SJSA1 (cell line): ENCODE measurements around the gene ATG7. TPM values are rescaled to one million over a fixed set of nuclear protein-coding genes. Genes with fewer than 3 reads are reported as not detected.

Experiments
- DNase-seq, 2 experiments: peaks; one replicate each; pipeline ENCODE4 v3.0.0-alpha.2; 2015 to 2020; ENCODE audit warnings: low spot score in 2 of 2, low read depth in 1 of 2
- H3K27ac ChIP-seq: fragments of 250-450 bp; sonication (Bioruptor Pico); 2 replicates; pipeline ENCODE4 v1.5.1; 2020; ENCODE audit warnings: mild to moderate bottlenecking, moderate library complexity
- H3K27me3 ChIP-seq: fragments of 250-450 bp; sonication (Bioruptor Pico); replicated peaks from 2 replicates; pipeline ENCODE4 v1.5.1; 2020; ENCODE audit warnings: mild to moderate bottlenecking, moderate library complexity
- H3K36me3 ChIP-seq: fragments of 250-450 bp; sonication (Bioruptor Pico); 2 replicates; pipeline ENCODE4 v1.5.1; 2020; ENCODE audit warnings: mild to moderate bottlenecking
- H3K4me1 ChIP-seq: fragments of 250-450 bp; sonication (Bioruptor Pico); replicated peaks from 2 replicates; pipeline ENCODE4 v1.6.1; 2021; ENCODE audit warnings: mild to moderate bottlenecking
- H3K4me3 ChIP-seq: fragments of 250-450 bp; sonication (Bioruptor Pico); 2 replicates; pipeline ENCODE4 v1.5.1; 2020; ENCODE audit warnings: mild to moderate bottlenecking
- H3K9me3 ChIP-seq: fragments of 250-450 bp; sonication (Bioruptor Pico); replicated peaks from 2 replicates; pipeline ENCODE4 v1.5.1; 2020; ENCODE audit warnings: mild to moderate bottlenecking
- total RNA-seq: library from RNA; depleted of rRNA; stranded (reverse); fragments of >200 nt; shearing (Covaris generic); gene quantifications from 2 replicates; pipeline ENCODE4 v1.2.3, GENCODE V29; 2014

ATG7 gene
- total RNA-seq, 1 experiment from 2014 or later, result 45.2 TPM

DNA sequence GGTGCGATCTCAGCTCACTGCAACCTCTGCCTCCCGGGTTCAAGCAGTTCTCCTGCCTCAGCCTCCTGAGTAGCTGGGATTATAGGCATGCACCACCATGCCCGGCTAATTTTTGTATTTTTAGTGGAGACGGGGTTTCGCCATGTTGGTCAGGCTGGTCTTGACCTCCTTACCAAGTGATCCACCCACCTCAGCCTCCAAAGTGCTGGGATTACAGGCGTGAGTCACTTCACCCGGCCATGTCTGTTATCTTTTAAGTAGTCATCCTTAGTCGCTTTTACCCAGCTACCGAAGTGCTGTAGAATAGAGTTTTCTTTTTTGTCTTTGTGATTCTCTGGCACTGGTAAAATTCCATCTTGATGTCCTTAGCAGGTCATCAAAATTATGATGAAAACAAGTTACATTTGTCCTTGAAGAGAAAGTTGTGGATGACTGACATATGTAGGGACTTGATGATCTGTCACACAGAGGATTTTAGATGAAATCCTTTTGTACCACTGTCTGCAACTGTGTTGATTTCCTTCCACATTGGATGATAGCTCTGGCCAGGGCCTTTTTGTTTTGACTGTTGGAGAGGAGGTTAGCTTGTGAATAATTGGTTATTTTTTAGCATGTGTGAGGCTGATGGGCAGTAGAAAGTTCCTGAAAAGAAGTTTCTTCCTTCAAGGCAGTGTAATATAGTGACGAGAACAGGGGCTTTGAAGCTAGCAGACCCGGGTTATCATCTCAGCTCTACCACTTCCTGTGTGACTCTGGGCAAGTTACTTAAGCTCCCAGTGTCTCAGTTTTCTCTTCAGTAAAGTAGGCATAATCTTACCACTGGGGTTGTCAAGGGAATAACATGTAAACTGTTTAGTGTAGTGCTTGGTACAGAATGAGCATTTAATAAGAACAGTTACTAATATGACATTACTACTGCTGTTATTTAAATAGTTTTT lies 18.8 kb downstream of the ATG7 start:
- Histone ChIP-seq H3K4me1 (peaks cover 58% of the 10 kb centered on the region), H3K36me3 (peaks cover 22% of the 10 kb centered on the region)
- DNase-seq, result peak; percentile 48 to 58

DNA sequence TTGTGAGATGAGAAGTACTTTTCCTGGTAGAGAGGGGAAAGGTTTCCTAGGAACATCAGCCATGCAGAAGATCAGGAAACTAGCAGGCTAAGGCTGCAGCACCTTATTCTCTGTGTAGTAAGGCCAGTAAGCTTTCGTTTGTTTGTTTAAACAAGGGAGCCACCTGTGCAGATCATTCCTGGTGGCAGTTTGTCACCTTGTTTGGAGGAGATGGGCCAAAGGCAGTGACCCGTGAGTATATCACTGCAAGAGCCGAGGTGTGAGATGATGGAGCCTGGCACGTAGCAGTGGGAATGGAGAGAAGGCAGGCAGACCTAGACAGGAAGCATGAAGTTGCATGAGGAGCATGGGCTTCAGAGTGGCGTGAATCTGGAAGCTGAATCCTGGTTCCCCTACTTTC lies 19.6 kb downstream of the ATG7 start:
- Histone ChIP-seq H3K4me3 (no peak overlapping the region), H3K4me1 (peaks cover 62% of the 10 kb centered on the region), H3K9me3 (no peaks in the 10 kb centered on the region), H3K36me3 (peaks cover 22% of the 10 kb centered on the region), H3K27me3 (no peaks in the 10 kb centered on the region), H3K27ac (peak overlapping the region; percentile 97)
- peak in 1 of 2 experiments; percentile 24 for DNase-seq

More for the DNA sequence above, 18.8 kb downstream of the ATG7 start:
- no peaks in the 10 kb centered on the region for H3K9me3 ChIP-seq
- H3K27me3 ChIP-seq, result no peaks in the 10 kb centered on the region
- H3K27ac ChIP-seq, result peak overlapping the region; percentile 97
- no peak overlapping the region for H3K4me3 ChIP-seq

DNA sequence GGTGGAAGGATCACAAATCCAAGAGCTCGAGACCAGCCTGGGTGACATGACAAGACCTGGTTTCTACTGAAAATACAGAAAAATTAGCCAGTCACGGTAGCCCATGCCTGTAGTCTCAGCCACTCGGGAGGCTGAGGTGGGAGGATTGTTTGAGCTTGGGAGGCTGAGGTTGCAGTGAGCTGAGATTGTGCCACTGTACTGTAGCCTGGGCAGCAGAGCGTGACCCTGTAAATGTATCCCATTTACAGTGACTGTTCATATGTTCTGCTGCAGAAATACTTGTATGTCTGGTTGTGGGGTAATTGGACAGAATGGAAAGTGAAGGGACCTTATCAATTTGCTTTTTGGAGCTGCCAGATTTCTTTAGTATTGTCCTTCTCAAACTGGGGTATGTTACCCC lies 24.9 kb downstream of the ATG7 start:
- no peak for DNase-seq
- H3K36me3 ChIP-seq, result peaks cover 34% of the 10 kb centered on the region
- no peak overlapping the region for H3K4me3 ChIP-seq
- H3K27ac ChIP-seq, result peak overlapping the region; percentile 28
- no peaks in the 10 kb centered on the region for H3K27me3 ChIP-seq
- H3K9me3 ChIP-seq, result no peaks in the 10 kb centered on the region
- H3K4me1 ChIP-seq, result peaks cover 43% of the 10 kb centered on the region

DNA sequence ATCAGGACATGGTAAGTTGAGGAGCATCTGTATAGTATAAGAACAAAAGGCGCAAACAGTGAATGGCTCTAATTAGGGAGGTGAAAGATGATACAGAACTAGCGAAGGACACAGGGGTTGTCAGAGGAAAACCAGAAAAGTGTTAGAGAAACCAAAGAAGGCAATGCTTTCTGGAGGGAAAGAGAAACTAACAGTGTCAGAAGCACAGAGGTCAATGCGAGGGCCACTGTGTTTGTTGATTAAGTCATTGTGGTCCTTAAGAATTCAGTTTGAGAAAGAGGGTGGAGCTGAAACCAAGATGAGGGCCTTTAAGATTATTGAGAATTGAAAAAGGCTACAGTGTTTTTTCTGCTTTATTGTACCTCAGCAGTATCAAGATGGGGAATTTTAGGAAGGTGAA lies 28.8 kb downstream of the ATG7 start:
- H3K4me3 ChIP-seq, result no peak overlapping the region
- peak in 1 of 2 experiments; percentile 47 for DNase-seq
- no peaks in the 10 kb centered on the region for H3K27me3 ChIP-seq
- peaks cover 50% of the 10 kb centered on the region for H3K4me1 ChIP-seq
- H3K36me3 ChIP-seq, result peaks cover 59% of the 10 kb centered on the region
- H3K27ac ChIP-seq, result peak overlapping the region; percentile 65
- no peaks in the 10 kb centered on the region for H3K9me3 ChIP-seq

DNA sequence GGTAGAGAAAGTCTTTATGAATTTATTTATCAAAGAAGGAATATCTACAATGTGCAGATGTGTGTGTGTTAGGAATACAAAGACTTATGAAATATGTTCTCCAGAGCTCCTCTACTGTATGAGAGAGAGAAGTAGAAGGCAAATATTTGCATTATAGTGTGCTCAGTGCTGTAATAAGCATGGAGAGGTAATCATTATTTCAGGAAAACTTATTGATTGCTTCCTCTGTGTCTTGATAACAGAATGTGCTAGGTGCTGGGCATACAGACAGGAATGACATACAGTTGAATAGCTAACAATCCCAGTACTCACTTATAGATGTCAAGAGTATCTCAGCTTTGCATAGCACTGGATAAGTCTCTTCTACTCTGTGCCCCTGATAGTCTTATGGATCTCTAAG lies 30.2 kb downstream of the ATG7 start:
- no peak overlapping the region for H3K27ac ChIP-seq

DNA sequence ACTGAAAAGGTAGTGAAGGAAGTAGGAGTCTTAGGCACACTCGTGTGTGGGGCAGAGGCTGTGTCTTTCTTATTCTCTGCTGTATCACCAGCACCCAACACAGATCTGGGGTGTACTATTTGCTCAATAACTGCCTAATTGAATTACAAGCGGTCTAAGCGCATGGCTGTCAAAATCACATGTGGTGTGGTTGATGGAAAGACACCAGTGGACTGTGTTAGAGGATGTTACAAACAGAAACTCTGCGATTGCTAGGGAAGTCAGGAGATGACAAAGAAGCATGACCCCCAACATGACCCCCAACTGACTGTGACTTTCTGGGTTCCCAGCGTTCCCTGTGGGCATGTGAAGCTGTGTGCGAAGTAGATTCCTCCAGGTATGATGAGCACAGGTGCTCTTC lies 32.0 kb downstream of the ATG7 start:
- no peaks in the 10 kb centered on the region for H3K27me3 ChIP-seq
- no peak for DNase-seq
- peaks cover 27% of the 10 kb centered on the region for H3K4me1 ChIP-seq
- H3K27ac ChIP-seq, result no peak overlapping the region
- H3K36me3 ChIP-seq, result peaks cover 77% of the 10 kb centered on the region
- no peaks in the 10 kb centered on the region for H3K9me3 ChIP-seq
- H3K4me3 ChIP-seq, result no peak overlapping the region

More for the DNA sequence above, 30.2 kb downstream of the ATG7 start:
- no peak for DNase-seq
- H3K4me3 ChIP-seq, result no peak overlapping the region
- peaks cover 38% of the 10 kb centered on the region for H3K4me1 ChIP-seq
- no peaks in the 10 kb centered on the region for H3K27me3 ChIP-seq
- H3K9me3 ChIP-seq, result no peaks in the 10 kb centered on the region
- H3K36me3 ChIP-seq, result peaks cover 74% of the 10 kb centered on the region

DNA sequence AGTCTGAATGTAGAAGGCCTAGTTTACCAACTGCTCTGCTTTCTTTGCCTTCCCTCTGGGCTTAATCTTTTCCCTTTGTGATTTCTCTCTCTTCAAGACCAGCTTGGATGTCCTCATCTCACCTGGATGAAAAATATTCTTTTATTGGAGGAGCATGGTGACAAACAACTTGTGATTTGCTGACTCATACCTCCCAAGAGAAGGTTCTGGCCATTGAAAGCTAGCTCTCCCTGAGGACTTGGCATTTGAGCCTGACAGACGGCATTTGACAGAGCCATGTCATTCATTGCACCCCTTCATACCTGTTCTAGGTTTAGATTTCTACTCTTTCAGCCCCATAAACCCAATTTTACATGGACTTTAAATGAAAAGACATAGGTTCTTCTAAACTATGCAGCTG lies 33.3 kb downstream of the ATG7 start:
- H3K4me1 ChIP-seq, result peaks cover 20% of the 10 kb centered on the region
- no peaks in the 10 kb centered on the region for H3K9me3 ChIP-seq
- no peak overlapping the region for H3K4me3 ChIP-seq
- DNase-seq, result no peak
- peaks cover 67% of the 10 kb centered on the region for H3K36me3 ChIP-seq
- H3K27ac ChIP-seq, result no peak overlapping the region; the same call in 1 of the 2 replicates
- H3K27me3 ChIP-seq, result no peaks in the 10 kb centered on the region

DNA sequence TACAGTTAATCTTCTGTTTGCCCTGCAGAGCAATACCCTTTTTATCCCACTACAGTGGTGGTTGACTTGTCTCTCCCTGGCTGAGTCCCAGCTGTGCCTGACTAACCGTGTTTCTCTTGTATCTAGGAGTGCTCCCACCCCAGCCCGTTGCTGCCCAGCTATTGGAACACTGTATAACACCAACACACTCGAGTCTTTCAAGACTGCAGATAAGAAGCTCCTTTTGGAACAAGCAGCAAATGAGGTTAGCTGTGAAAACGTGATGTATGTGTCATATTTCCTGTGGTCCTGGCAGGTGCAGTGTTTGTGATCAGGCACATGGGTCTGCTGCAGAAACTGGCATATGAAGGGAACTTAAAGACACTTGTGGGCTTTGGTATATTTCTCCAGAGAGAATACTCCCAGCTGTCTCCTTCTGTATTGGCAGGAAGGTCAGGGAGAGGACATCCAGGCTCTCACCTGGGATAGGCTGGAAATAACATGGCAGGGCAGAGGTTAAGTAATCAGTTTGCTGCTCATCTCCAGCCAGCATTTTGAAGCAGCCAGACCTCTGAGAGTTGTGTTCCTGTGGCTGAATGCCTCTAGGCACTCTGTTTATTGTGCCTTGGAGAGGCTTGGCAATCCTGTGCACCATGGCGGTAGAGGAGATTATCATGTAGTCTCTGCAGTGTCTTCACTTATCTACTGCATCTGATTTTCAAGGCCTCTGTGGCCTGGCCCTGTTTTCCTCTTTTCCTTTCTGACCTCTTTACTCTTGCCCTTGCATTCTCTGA lies 34.8 kb downstream of the ATG7 start:
- Histone ChIP-seq H3K27me3 (no peaks in the 10 kb centered on the region), H3K36me3 (peaks cover 68% of the 10 kb centered on the region), H3K4me1 (peaks cover 10% of the 10 kb centered on the region), H3K4me3 (no peak overlapping the region), H3K9me3 (no peaks in the 10 kb centered on the region), H3K27ac (no peak overlapping the region)
- no peak for DNase-seq

DNA sequence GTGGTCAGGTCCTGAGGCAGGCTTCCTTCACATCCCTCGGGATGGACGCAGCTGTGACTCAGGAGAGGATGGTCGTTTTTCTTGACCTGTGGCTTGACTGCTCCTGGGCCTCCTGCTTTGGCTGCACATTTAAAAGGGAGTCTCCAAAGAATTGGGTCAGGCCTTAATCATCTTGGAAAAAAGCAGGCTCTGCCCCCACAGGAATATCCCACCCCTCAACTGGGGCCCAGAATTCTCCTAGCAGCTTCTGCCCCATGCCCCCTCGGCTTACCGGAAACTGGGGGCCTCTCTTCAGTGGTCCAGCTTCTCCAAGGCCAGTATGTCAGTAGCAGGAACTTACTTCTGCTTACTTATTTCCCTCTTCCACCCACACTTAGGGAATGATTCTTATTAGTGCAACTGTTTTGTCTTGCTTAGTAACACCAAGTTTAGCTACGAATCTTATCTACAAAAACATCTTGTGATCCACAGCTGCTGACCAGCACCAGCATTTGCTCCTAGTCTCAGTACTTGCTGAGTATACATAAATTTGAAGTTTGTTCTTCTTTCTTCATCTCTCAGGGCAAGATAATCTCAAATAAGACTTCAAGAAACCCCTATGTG lies 35.7 kb downstream of the ATG7 start:
- Histone ChIP-seq H3K27ac (no peak overlapping the region), H3K4me3 (no peak overlapping the region), H3K36me3 (peaks cover 68% of the 10 kb centered on the region), H3K9me3 (no peaks in the 10 kb centered on the region), H3K27me3 (no peaks in the 10 kb centered on the region), H3K4me1 (peaks cover 10% of the 10 kb centered on the region)
- DNase-seq, result no peak

DNA sequence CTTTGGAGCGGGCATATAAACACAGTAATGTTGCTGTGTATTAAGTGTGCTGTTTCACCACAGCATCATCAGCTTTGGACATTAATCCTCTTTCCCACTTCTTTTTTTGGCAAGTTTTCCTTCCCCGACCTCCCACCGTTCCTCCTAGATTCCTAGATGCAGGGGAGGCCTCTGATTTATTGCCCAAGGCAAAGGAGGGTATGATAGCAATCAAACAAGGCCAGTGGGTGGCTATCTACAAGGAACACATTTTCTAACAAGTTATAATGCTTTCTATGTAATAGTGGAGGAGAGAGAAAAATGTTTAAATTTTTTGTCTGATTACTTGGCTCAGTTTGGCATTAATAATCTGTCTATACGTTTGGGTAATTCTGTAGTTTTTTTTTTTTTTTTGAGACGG lies 38.1 kb downstream of the ATG7 start:
- Histone ChIP-seq H3K4me3 (no peak overlapping the region), H3K27ac (no peak overlapping the region), H3K27me3 (no peaks in the 10 kb centered on the region), H3K4me1 (peaks cover 5% of the 10 kb centered on the region), H3K9me3 (no peaks in the 10 kb centered on the region), H3K36me3 (peaks cover 79% of the 10 kb centered on the region)
- no peak for DNase-seq

DNA sequence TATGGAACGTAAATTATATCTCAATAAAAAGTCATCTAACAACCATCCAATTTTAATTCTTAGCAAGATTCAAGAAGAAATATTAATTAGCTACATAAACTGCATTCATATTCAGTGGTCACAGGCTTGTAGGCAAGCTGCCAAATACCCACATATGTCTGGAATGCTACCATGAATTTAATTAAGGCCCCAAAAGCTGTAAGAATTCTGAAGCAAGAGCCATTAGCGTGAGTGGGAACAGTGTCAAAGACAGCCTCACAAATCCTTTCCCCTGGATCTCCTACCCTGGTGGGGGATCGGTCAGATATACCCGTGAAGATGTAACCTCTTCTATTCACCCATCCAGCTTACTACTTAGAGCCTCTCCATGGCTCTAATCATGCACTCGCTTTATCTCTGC lies 40.0 kb downstream of the ATG7 start:
- no peak overlapping the region for H3K27ac ChIP-seq
- H3K9me3 ChIP-seq, result no peaks in the 10 kb centered on the region
- no peak overlapping the region for H3K4me3 ChIP-seq
- no peaks in the 10 kb centered on the region for H3K27me3 ChIP-seq
- no peaks in the 10 kb centered on the region for H3K4me1 ChIP-seq
- no peak for DNase-seq
- peaks cover 74% of the 10 kb centered on the region for H3K36me3 ChIP-seq

DNA sequence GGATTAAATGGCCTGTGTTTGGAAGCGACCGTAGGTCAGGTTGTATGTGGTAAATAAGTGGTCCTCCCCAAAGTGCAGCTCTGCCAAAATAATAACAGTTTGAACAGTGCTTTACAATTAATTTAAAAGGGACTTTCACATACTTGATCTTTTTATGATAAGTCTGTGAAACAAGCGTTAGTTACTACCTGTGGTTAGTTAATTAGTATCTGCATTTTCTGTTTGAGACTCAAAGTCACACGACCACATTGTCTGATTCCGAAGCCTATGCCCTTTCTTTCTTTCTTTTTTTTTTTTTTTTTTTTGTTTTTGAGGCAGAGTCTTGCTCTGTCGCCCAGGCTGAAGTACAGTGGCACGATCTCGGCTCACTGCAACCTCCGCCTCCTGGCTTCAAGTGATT lies 45.1 kb downstream of the ATG7 start:
- H3K27me3 ChIP-seq, result no peaks in the 10 kb centered on the region
- H3K36me3 ChIP-seq, result peaks cover 80% of the 10 kb centered on the region
- H3K4me1 ChIP-seq, result no peaks in the 10 kb centered on the region
- no peaks in the 10 kb centered on the region for H3K9me3 ChIP-seq
- H3K27ac ChIP-seq, result no peak overlapping the region
- no peak for DNase-seq
- H3K4me3 ChIP-seq, result no peak overlapping the region

DNA sequence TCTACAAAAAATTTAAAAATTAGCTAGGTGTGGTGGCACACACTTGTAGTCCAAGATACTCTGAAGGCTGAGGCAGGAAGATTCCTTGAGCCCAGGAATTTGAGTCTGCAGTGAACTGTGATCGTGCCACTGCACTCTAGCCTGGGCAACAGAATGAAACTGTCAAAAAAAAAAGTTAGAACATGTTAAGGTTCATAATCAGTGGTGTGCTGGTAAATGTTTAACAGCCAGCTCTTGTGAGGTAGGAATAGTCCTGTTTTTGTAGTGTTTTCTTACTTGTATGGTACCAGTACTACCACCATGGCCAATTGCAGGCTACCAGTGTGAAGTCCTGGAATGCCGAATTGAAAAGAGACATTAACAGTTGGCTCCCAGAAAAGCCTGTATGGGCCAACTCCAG lies 50.7 kb downstream of the ATG7 start:
- Histone ChIP-seq H3K27ac (no peak overlapping the region), H3K4me1 (no peaks in the 10 kb centered on the region), H3K36me3 (peaks cover 60% of the 10 kb centered on the region), H3K9me3 (no peaks in the 10 kb centered on the region), H3K27me3 (no peaks in the 10 kb centered on the region), H3K4me3 (no peak overlapping the region)
- no peak for DNase-seq

DNA sequence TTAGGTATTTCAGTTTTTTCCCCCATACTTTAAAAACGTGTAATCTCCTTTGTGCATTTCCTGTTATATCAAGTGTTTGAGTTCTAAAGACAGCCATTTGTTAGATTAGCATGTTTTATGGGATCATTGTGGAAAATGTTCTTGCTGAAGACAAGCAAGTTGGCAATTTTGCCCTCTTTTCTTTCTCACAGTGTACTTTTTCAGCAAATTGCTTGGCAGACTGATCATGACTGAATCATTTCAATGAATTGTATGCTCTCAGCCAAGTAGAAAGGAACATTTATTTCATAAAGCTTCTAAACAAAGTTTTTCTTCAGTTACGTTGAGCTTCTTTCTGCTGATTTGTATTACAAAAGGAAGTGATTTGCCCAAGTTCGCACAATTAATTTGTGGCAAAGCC lies 51.6 kb downstream of the ATG7 start:
- no peak overlapping the region for H3K27ac ChIP-seq
- DNase-seq, result no peak

More for the DNA sequence above, 51.6 kb downstream of the ATG7 start:
- H3K4me3 ChIP-seq, result no peak overlapping the region
- no peaks in the 10 kb centered on the region for H3K27me3 ChIP-seq
- H3K9me3 ChIP-seq, result no peaks in the 10 kb centered on the region
- H3K36me3 ChIP-seq, result peaks cover 51% of the 10 kb centered on the region
- H3K4me1 ChIP-seq, result no peaks in the 10 kb centered on the region
